GM04503 (cell line): Measurements from ENCODE around the gene ANKS4B.
"Not testable (repeated sequence)": the region's sequence is repeated elsewhere in the genome, so short reads cannot be mapped to it uniquely, and the experiment has no call there.

Experiments used
- DNase-seq: peaks from one replicate; pipeline ENCODE4 v3.0.0-alpha.2; 2012; ENCODE audit warnings: low read depth

ANKS4B gene, protein sequence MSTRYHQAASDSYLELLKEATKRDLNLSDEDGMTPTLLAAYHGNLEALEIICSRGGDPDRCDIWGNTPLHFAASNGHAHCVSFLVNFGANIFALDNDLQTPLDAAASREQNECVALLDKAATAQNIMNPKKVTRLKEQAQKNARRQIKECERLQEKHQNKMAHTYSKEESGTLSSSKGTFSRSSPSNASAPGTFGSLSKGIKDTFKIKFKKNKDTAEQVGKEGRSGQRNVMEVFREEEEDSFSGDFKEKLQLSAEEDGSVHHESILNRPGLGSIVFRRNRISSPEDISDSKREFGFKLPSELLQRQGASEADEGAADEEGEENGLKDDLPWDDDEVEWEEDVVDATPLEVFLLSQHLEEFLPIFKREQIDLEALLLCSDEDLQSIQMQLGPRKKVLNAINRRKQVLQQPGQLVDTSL

DNA sequence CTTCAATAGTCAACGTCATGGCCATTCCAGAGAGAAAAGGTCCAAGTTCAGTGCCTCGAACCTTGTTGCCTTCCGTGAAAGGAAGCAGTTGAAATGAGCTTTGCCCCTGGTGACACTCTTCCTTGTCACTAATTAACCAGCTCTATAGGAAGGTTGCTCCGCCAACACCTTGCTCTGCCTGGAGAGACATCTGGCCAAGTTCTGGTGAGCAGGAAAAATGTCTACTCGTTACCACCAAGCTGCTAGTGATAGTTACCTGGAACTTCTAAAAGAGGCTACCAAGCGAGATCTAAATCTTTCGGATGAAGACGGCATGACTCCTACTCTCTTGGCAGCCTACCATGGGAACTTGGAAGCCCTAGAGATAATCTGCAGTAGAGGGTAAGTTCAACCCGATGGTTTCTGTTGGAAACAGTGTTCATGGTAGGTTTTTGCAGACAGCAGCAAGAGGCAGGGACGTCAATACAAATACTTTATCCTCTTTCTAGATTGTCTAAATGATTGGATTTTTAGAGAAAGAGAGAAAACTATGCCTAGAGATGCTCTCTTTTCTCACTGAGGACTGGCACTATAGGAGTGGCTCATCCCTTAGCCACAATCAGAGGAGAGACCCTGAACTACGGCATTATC lies at the start of gene ANKS4B:
TSS of gene ANKS4B (plus strand) at position 179 of the 630 bp plus-strand sequence. CDS start at position 218, 39 bp downstream.
- no peak for DNase-seq

DNA sequence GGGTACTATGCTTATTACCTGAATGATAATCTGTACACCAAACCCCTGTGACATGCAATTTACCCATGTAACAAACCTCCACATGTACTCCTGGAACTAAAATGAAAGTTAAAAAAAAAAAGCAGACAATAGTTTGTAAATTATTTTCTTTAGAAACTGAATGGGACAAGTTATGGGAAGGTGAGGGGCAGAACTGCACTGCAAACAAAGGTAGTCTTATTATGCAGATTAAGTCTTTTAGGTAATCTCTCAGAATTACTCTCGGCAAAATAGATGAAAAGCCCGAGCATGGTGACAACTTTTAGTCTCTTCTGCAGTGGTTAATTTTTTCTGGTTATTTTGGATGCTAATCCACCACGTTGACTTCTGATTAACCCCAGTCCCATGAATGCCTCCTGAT lies 49.5 kb upstream of the ANKS4B start:
- DNase-seq = no peak

DNA sequence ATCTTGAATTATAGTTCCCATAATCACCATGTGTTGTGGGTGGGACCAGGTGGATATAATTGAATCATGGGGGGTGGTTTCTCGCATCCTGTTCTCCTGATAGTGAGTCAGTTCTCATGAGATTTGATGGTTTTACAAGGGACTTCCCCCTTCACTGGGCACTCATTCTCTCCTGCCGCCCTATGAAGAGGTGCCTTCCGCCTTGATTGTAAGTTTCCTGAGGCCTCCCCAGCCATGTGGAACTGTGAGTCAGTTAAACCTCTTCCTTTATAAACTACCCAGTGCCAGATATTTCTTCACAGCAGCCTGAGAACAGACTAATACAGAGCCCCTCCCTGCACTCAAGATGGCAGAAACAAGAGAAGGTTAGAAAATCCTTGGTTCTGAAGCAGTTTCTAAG lies 48.7 kb upstream of the ANKS4B start:
- no peak for DNase-seq

DNA sequence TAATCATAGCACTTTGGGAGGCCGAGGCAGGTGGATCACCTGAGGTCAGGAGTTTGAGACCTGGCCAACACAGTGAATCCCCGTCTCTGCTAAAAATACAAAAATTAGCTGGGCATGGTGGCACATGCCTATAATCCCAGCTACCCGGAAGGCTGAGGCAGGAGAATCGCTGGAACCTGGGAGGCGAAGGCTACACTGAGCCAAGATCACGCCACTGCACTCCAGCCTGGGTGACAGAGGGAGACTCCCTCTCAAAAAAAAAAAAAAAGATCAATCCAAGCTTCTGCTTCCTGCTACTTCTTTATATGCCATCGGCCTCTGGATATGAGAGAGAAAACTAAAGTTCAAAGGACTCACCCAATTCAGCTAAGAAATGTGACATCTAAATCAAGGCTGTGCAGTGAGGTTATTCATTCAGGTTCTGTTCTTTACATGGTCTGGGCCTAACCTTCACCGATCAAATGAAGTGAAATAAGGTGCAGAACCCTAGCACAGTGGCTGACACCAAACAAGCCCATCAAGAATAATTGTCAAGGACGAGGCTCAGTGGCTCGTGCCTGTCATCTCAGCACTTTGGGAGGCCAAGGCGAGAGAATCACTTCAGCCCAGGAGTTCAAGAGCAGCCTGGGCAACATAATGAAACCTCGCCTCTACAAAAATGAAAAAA lies 47.7 kb upstream of the ANKS4B start:
- no peak for DNase-seq

DNA sequence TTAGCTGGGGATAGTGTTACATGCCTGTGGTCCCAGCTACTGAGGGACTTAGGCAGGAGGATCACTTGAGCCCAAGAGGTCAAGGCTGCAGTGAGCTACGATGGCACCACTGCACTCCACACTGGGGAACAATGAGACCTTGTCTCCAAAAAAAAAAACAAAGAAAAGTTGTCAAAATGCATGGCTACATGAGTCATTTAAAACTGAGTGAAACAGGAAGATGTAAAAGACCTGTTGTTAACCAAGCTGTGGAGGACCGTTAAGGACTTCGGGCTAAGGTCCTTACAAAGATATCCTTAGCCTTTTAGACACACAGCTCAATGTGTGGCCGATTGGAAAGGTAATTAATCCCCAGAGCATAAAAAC lies 47.2 kb upstream of the ANKS4B start:
- no peak for DNase-seq

DNA sequence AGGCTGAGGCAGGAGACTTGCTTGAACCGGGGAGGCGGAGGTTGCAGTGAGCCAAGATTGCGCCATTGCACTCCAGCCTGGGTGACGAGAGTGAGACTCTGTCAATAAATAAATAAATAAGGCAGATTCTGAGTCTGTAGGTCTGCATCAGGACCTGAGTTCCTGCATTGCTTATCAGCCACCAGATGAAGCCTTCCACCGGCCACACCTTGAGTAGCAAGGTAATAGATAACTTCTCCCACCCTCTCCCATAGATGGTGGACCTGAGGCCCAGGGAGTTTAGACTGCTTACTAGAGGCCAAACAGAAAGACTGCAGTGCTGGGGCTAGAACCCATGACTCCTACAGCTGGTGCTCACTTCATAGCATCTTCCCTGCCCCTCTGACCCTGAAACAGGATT lies 44.2 kb upstream of the ANKS4B start:
- DNase-seq = no peak

DNA sequence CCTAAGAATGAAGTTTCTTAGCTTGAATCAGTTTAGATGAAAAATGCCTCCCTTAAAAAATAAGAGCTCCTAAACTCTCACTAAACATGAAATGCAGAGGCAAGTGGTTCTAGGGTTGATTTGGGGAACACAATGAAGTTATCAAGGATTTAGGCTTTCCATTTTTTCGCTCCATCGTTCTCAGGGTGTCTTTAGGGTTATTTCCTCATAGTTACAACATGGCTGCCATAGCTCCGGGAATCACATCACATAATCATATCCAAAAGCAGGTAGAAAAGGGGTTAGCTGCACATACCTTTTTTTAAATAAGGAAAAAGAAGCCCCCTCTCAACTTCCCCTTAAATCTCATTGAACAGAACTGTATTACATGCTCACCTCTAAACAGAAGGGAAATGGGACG lies 43.5 kb upstream of the ANKS4B start:
- DNase-seq = no peak

DNA sequence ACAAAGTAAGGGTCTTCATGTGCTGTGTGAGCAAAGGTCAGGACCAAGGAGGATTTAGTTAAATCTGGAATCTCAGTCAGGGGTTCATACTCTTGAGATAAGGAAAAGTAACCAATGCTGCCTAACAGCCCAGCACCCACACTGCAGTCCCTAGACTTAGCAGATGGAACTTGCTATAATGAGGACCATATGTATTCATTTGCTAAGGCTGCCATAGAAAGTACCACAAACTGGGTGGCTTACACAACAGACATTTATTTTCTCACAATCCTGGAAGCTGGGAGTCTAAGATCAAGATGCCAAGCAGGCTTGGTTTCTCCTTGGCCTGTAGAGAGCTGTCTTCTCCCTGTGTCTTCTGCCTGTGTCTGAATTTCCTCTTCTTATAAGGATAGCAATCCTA lies 42.9 kb upstream of the ANKS4B start:
- DNase-seq = peak; percentile 60

DNA sequence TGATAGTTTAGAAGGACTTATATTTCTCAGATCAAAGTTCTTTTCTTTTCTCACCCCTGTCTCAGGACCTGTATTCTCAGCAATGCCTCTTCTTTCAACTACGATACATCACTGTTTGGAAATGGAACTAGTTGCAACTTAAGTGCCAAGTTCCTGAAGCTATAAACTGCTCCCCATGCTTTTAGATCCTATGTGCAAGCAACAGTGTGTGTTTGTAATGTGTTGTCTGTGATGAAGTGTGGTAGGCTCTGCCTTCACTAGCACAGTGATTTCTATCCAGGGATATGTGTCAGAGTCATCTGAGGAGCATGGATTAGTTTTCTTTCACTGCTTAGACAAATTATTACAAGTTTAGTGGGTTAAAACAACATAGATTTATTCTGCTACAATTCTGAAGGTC lies 40.5 kb upstream of the ANKS4B start:
- no peak for DNase-seq

DNA sequence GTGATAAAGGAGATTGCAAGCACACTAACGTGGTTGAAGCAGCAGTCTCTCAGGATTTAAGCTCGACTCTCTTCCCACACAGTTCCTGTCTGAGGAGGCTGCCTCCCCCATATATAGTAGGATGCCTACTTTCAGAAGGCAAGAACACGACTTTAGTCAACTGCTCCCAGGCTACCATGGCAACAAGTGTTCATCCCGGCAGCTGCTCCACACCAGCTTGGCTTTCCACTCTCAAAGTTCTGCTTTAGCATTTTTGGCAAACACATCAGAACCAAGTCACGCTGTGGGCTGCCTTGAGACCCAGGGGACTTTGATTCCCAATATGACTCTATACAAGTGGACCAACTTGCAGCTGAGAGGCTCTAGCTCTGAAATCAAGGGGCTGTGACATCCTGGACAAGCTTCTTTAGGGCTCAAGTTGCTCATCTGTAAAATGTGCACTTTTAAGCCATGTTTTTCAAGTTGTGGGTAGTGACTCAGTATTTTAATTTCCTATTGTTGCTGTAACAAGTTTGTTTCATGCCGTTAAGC lies 38.7 kb upstream of the ANKS4B start:
- peak; percentile 22 for DNase-seq

DNA sequence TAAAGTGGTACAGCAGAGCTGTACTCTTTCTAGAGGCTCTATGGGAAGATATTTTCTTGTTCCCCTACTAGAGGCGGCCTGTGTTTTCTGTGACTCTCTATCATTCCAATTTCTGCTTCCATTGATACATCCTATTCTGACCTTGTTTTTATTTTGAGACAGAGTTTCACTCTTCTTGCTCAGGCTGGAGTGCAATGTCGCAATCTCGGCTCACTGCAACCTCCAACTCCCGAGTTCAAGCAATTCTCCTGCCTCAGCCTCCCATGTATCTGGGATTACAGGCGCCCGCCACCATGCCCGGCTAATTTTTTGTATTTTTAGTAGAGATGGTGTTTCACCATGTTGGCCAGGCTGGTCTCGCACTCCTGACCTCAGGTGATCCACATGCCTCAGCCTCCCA lies 38.2 kb upstream of the ANKS4B start:
- DNase-seq = not testable (repeated sequence)

DNA sequence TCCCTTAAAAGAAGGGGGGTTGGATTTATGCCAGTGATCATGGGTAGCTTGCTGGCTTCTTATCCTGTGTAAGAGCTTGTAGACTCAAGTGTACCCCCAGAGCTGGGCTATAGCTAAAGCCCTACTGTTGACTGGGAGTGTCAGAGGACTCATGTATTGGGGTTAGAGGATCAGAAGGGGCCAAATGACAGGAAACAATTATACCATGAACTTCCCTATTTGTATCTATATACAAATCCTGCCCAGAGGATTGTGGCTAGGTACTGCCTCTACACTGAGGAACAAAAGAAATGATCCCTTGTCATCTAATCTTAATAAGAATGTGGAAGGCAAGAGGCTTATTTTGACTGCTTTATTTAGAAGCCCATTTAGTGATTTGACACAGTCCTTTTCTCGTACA lies 36.4 kb upstream of the ANKS4B start:
- no peak for DNase-seq

DNA sequence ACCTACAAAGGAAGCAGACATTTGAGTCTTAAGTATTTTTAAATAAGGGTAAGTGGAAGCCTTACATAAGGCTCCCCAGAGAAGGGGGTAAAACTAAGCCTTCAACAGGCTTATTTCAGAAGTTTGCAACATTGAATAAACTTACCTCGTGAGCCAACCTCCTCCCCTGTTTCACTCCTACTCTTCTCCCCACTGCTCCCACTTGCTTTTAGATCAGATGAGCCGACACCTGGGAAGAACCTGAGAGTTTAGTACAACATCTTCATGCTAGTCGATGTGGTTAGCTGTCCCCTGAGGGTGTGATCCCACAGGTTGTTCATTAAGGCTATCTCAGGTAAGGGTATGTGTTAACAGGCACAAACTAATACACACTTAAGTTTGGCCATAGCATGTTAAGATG lies 35.9 kb upstream of the ANKS4B start:
- DNase-seq = no peak

DNA sequence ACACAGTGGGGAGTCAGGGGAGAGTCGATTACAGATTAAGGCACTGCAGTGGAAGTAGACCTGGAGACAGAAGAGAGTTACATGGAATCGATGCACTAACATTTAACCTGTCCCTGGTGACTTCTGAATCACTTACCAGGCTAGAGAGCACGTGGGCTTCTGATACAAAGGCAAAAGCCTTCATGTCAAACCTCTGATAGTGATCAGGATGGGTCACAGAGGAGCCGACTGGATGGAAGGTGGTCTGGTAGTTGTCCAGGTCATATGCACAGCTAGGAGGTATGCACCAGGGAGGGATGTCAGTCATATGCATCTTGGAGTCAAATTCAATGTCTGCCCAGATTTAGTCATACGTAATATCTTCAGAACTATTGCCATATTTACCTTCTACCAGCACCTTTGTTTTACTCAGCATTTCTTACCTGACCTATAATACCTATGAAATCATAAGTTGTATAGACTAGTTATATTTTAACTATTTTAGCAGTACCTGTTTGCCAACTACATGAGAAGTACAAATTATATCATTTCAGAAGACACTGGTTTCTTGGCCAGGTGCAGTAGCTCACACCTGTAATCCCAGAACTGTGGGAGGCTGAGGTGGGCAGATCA lies 33.8 kb upstream of the ANKS4B start:
- no peak for DNase-seq

DNA sequence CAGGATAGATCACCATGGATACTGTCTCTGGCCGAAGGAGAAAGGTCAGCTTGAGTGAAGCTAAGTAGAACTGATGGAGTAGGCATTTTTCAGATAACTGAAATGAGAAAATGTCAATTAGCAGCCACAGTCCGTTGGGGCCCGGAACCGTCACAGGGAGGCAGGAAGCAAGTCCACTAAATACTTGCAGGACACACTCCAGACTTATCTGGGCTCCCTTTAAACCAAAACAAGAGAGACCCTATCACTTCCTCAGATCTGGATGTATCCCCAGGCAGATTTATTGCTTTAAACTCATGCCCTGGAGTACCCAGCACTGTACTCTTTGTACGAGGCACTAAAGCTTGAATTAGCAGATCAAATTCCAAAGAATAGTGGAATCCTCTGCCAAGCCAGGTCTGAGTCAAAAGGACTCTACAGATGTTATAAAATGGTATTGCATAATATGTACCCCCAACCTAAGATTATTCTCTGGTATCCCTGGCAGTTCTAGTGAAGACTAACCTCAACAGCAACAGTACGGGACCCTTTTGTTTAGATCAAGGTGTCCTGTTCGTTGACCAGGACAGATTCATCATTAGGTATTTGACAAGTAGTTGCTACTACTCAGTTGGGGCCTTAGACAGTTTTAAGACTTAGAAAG lies 30.2 kb upstream of the ANKS4B start:
- no peak for DNase-seq

DNA sequence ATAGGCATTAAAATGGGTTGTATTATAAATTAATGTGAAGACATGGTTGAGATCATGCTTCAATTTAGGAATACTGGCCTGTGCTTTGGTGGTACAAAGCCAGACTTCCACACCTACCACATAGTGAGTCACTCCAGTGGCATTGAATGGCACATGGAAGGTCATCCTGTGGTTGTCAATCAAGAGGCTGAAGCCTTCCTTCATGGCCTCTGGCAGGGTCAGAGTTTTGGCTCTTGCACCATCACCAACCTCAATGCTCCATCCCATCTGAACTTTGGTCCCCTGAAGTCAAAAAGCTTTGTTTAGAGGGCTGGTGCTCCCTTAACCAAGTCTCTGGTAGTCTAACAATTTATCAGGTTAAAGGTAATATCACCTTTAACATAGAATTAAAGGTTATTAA lies 28.2 kb upstream of the ANKS4B start:
- DNase-seq = no peak

DNA sequence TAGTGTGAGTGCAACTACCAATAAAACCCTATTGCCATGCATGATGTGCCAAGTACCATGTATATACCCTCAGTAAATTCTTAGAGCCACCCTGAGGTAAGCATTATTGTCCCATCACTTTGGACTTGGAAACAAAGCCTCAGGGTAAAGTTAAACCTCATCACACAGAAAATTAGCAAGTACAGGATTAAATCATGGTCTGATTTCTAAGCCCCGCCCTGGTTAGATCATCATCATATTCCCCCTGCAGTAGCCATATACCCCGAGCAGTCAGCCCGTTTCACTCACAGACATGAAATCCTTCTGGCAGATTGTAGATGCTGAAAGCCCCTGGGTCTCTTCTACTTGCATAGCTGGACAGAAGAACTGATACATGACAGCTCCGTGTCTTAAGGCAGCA lies 26.9 kb upstream of the ANKS4B start:
- no peak for DNase-seq

DNA sequence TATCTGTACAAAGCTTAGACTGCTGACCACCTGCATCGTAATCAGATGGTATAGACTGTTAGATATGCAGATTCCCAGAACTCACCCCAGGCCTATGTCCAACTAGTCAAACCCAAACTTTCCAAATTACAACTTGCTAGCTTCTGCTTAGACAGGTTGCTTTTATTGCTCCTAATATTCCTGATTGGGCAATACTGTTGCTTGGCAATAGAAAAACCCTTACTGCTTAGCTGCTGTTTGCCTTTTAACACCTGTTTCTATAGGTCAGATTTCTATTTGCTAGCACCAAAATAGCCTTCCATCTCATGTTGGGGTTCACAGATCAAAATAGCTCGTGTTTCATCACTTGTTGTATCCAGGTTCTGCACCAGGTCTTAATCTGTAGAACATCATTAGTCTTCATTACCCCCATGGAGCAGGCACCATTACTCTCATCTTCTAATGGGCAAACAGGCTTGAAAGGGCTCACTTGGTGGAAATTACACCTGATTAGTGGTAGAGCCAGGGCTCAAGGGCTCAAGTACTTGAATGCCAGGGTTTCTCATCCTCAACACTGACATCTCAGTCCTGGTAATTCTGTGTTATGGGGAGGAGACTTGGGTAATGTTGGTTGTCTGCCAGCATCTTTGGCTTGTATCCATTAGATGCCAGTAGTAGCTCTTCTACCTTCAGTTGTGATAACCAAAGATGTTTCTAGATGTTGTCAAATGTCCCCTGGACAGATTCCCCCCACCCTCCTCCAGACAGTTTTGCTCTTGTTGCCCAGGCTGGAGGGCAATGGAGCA lies 24.9 kb upstream of the ANKS4B start:
- DNase-seq = no peak

DNA sequence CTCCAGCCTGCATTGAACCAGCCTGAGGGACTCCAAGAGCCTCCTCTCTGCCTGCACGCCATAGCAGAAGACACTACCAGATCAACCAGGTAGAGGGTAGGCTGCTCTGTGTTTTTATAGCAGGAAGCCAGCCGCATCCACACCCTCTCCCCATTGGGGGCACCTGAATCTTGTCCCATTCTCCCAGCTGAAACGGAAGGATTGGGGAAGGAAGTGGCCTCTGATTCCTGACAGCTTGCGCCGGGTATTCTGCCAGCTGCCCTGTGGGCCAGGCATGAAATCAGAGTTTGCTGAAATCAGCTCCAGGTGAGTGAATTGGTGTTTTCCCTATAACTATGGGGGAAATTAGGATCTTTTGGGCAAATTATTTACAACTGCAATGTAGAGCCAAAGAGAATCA lies 22.0 kb upstream of the ANKS4B start, which contains the start of gene ZP2:
TSS of gene ZP2 (minus strand) at position 89 of the 400 bp plus-strand sequence. CDS start at position 62, 27 bp downstream.
- no peak for DNase-seq

DNA sequence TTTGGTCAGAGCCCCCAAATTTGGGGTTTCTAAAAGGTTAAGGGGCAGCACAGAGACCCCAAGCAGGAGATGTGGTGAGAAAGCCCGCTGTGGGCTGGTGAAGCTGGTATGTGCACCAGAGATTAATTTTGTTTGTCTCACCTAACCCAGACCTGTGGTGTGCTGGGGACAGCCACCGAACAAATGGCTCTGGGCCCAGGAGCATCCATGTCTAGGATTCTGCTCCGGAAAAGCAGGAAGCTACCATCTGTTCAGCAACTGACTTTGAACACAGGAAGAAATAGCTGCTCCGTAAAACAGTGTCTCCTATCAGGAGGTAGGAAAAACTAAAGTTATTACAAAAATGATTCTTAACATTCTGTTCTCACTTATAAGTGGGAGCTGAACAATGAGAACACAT lies 19.4 kb upstream of the ANKS4B start:
- DNase-seq = no peak

DNA sequence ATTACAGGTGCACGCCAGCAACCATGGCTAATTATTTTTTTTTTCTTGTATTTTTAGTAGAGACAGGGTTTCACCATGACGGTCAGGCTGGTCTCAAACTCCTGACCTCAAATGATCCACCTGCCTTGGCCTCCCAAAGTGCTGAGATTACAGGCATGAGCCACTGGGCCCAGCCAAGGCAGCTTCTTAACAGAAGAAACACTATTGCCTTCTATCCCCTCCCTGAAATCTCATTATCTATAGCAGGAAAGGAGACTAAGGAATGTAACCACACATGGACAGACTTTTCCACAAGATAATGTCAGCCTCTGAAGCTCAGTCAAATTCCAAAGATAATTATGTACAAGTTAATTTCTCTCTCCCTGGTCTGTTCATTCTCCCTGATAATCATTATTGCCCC lies 16.4 kb upstream of the ANKS4B start:
- no peak for DNase-seq
